ENCODE data around the gene PLCL1. TPM values are rescaled to one million over a fixed set of nuclear protein-coding genes. Genes with fewer than 3 reads are reported as not detected.
A peak's percentile ranks its signal among the peaks of the same experiment; 100 is the strongest.

The PLCL1 gene
- polyA plus RNA-seq, 10 donors: 10.4 to 20.2 (median 17.1) TPM

DNA sequence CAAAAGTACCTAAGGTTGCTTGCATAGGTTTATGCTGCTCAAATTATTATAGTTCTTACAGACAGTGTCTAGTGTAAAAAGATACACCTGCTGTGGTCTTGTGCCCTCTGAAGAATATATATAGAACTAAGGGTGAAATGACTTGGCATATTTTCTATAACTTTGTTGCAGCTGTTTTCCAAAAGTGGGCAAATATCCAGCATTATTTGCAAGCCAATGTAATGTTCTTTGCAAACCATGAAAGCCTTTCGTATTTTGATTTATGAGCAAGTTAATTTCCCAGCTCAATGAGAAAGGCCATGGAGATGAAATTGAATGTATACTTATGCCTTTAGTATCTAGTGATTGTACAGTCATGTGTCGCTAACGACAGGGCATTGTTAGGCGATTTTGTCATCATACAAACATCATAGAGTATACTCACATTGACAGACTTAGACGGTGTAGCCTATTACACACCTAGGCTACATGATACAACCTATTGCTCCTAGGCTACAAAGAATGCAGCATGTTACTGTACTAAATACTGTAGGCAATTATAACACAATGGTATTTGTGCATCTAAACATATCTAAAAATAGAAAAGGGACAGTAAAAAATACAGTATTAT lies 116.3 kb downstream of the PLCL1 start:
- peak in 1 of 3 donors; percentile 34 for DNase-seq

- DNase-seq: no peak
These were observed 120.1 kb downstream of the PLCL1 start for GRCh38 chr2:197924483-197924882.

DNA sequence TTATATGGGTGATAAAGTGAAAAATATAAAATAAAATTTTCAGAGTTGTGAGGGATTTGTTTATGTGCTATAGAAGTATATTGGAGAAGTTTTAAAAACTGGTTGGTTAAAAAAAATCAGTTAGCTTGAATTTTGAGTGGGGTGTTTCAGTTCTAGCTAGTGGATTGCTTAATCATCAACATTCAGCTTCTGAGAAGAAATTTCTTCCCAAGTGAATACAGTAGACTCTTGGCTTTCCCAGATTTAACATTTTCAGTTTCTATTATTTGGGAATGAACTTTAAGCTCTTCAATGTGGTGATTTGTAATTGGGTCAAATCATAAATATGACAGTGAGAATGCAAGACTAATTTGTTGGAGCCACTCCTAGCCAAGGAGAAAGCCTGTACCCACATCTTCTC lies 120.8 kb downstream of the PLCL1 start:
- DNase-seq: no peak

DNA sequence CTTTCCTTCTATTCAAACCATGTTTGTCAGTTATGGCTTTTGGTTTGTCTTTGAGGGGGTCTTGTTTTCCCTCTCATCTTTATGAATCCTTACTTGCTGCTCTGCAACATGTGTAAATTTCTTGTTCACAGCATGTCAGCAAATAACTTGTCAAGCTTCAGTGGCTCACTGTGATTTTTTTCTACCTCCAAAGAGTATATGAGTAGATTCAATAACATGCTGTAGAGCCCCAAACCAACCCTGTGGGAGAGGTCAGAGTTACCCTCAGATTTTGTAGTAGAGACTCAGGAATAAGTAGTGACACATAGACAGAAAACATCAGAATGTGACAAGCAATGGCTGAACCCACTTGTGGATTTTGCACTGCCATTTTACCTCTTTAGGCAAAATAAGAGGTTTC lies 121.6 kb downstream of the PLCL1 start:
- DNase-seq: no peak

DNA sequence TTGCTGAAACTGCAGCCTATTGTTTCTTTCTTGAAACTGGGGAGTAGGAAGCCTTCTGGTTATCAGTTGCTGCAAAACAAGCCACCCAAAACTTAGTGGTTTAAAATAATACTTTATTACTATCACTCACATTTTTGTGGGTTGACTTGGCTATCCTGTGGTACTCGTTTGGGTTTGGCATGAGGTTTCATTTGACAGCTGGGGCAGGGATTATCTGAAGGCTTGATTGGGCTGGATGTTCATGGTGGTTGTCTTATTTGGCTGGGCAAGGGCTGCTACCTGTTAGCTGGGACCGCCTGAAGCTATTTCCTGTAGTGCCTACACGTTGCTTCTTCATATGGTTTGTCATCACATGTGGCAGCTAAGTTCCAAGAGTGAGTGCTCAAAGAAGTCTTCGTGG lies 122.3 kb downstream of the PLCL1 start:
- no peak for DNase-seq

DNA sequence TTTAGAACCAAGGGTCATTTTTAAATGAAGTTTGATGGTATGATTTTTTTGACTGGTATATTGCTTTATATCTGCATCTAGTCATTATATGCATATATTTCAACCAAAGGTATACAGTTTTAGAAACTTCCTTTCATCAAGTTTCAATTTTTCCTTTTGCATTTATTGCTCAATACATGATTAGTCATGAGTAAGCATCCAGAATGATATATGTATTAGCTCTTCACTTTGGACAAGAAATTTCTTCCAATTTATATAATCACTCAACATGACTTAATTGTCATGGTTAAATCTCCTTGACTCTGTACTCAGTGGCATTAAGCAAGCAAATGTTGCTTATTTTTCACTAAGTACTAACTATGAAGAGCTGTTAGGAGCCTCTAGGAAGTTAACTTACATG lies 123.6 kb downstream of the PLCL1 start:
- DNase-seq: no peak

- no peak for DNase-seq
These were observed 124.9 kb downstream of the PLCL1 start for GRCh38 chr2:197929008-197929885.

GRCh38 chr2:197929886-197930227 lies 125.5 kb downstream of the PLCL1 start:
- no peak for DNase-seq

- no peak for DNase-seq
These were observed 126.3 kb downstream of the PLCL1 start for GRCh38 chr2:197930570-197931278.

DNA sequence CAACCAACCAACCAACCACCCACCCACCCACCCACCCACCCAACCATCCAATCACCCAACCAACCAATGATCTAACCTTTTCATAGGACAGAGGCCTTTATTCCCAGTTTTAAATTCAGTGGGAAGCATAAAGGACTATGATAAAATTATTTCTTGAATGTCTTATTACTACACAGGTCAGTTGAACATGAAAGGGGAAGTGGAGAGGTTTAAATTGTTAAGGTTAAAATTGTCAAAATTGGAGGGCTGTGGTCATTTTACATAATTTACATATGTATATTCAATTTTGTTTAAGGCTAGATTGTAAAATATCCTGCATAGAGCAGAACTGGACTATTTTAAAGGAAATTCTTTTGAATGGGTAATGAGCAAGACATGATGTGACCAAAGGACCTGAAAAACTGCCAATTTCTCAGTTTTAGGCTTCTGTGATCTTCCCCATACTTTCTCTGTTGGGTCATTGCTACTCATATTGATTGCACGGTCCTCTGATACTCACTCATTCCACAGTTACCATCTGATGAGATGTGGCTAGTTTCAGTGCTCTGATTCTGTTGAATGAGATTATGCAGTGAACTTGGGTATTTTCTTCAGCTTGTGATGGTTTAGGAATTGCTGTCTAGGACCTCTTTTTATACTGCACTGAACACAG lies 127.4 kb downstream of the PLCL1 start:
- DNase-seq: no peak

GRCh38 chr2:197932374-197932773 lies 128.0 kb downstream of the PLCL1 start:
- no peak for DNase-seq

DNA sequence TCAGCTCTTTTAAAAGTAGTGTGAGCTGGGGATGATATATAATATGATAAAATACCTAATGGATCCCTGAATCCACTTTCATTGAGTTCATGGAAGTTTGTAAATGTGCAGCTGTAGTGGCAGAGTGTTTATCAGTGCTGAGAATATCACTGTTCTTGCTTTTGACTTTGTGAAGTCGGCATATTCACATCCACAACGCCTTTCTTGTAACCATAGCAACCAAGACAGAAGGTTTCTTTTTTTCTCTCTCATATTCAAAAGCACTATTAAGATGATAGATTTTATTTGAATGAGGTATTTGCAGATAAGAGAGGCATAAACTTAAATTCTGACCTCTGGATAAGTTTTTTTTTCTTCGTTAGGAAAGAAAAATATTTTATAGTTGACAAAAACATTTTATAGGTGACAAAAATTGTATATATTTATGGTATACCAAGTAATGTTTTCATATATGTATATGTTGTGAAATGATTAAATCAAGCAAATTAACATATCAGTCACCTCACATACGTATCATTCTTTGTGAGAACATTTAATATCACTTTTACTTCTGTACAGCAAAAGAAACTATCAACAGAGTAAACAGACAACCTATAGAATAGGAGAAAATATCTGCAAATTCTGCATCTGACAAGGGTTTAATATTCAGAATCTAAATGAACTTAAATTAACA lies 130.0 kb downstream of the PLCL1 start:
- DNase-seq: no peak

DNA sequence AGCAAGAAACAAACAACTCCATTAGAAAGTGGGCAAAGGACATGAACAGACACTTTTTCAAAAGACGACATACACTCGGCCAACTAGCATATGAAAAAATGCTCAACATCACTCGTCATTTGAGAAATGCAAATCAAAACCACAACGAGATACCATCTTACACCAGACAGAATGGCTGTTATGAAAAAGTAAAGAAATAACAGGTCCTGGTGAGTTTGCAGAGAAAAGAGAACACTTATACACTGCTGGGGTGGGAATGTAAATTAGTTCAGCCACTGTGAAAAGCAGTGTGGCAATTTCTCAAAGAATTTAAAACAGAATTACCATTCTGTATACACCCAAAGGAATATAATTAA lies 130.5 kb downstream of the PLCL1 start:
- DNase-seq: no peak

DNA sequence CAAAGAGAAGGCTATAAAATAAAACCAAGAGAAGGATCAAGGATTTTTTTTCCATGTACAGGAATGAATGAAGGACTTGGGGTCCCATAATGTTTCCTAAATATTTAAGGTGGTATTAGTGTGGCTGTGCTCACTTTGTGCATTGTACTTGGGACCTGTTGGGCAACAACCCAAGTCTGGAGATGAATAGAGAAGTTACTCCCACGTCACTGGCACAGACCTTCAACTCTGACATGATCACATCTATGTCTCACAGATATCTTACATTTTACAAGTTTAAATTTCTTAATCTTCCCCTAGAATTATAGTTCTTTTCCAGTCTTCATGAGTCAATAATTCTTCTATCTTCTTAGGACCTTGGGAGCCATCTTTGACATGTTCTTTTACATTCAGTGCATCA lies 133.4 kb downstream of the PLCL1 start:
- no peak for DNase-seq

GRCh38 chr2:197938555-197938954 lies 134.2 kb downstream of the PLCL1 start:
- DNase-seq: no peak

- no peak for DNase-seq
These were observed 135.4 kb downstream of the PLCL1 start for GRCh38 chr2:197939787-197940186.

DNA sequence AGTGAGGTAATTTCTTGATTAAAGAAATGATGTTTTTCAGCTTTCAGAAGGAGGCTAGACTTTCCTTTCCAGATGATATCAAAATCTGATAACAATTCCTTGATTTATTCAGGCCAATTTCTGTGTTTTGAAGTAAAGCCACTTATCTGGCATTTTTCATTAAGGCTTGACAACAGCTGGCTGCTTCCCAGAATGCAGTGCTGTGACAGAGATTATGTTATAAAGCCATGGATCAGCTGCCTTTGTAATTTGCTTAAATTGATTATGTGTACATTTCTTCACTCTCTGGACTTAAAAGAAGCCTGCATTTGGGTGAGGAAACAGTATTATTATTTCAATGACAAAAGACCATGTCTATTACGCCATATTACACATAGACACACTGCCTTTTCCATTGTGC lies 136.0 kb downstream of the PLCL1 start:
- no peak for DNase-seq

- no peak for DNase-seq
These were observed 137.3 kb downstream of the PLCL1 start for GRCh38 chr2:197941715-197942114.

- DNase-seq: no peak
These were observed 139.3 kb downstream of the PLCL1 start for GRCh38 chr2:197943731-197944130.

DNA sequence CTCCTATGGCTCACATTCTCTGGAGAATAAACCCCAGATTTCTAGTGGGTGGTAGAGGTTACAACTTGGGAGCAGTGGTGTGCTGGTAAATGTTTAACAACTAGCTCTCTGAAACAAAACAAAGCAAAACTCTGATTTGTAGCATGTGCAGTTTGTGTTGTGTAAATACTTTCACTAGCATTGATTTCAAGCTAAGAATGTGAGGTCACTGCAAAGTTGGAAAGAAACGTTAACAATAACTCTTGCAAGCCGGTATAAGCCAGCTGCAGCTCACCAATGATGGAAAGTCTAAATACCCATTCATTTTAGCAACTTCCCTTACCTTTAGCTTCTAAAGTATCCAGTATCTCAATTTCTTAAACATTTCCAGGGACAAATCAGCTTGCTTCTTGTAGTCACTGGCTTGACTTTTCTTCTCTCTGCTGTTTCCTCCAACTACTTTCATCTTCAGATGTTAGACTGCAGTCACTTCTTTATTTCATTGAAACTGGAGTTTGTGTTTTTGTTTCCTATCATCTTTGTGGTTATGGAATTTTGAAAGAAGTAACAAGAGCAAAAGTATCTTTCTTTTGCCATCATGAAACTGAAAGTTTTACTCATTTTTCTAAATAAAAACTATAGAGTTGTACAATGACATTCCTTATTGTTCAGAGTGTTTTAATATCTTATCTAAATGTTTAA lies 140.2 kb downstream of the PLCL1 start:
- DNase-seq: peak in 1 of 3 donors; percentile 63

DNA sequence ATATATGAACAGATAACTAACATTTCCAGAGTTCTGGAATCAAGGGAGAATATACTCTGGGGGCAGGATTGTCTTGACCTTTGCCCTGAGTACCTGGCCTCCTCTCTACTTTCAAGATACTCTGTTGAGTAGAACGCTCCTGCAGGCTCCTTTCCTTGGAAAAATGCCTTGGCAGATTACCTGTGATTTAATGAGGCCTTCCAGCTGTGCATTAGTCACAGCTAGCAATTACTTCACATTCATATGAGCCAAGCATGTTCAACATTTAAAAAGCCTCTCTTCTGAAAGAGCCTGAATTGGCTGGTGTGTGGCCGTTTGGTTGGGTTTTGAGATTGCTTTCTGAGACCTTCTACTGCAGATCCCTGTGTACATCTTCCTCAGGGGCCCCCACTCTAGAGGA lies 142.2 kb downstream of the PLCL1 start:
- DNase-seq: peak in 1 of 3 donors; percentile 52
